Loucy (cell line): Measurements from ENCODE around the gene BMP6.

Experiments used
- CTCF ChIP-seq: fragments of 200-600 bp; sonication (generic); conservative IDR thresholded peaks from 2 replicates; pipeline ENCODE4 v1.5.1; 2014; ENCODE audit warnings: mild to moderate bottlenecking, antibody characterized with exemption, low read length
- EZH2phosphoT487 ChIP-seq: fragments of 200-600 bp; IDR thresholded peaks from 2 replicates; pipeline ENCODE4 v1.6.1; 2018; ENCODE audit warnings: antibody characterized with exemption, mild to moderate bottlenecking, moderate library complexity, borderline replicate concordance

- TF ChIP-seq CTCF = no peak
- no peak for TF ChIP-seq EZH2phosphoT487
Measured at GRCh38 chr6:7737106-7737505, 11.2 kb downstream of the BMP6 start.
